Mesothelial cell of epicardium (in vitro differentiated cells): ENCODE results near the gene GASK1A. TPM values are rescaled to one million over a fixed set of nuclear protein-coding genes. Genes with fewer than 3 reads are reported as not detected.

ENCODE experiments used
- DNase-seq, 2 experiments: peaks; one replicate each; pipeline ENCODE4 v3.0.0; 2021; ENCODE audit warnings: low spot score in 2 of 2; ENCODE audit not compliant: unreplicated experiment in 2 of 2
- H3K27ac Mint-ChIP-seq: 2 replicates; pipeline ENCODE4 v1.8.0; 2021; ENCODE audit warnings: mixed read lengths
- H3K27me3 Mint-ChIP-seq: 2 replicates; pipeline ENCODE4 v1.8.0; 2021; ENCODE audit warnings: low read depth, mixed read lengths
- H3K36me3 Mint-ChIP-seq: 2 replicates; pipeline ENCODE4 v1.8.0; 2021; ENCODE audit warnings: mixed read lengths
- H3K4me1 Mint-ChIP-seq: 2 replicates; pipeline ENCODE4 v1.8.0; 2021; ENCODE audit warnings: mixed read lengths
- H3K4me3 Mint-ChIP-seq: 2 replicates; pipeline ENCODE4 v1.8.0; 2021; ENCODE audit warnings: mild to moderate bottlenecking, moderate library complexity, mixed read lengths
- H3K9me3 Mint-ChIP-seq: 2 replicates; pipeline ENCODE4 v1.8.0; 2021; ENCODE audit warnings: mixed read lengths
- CTCF ChIP-seq: fragments of 200-600 bp; sonication (generic); IDR thresholded peaks from one replicate; pipeline ENCODE4 v1.5.0; 2021; ENCODE audit warnings: antibody characterized with exemption; ENCODE audit not compliant: unreplicated experiment
- total RNA-seq: library from RNA; stranded (reverse); gene quantifications from 3 replicates; pipeline ENCODE4 v1.2.1, GENCODE V29; 2021

Gene GASK1A
- total RNA-seq = 0.75 to 1.6 TPM (median 0.84 TPM) in 3 replicates

GRCh38 chr3:42979044-42979972 lies at the start of gene GASK1A:
Gene GASK1A (plus strand): TSS chr3:42979311. CDS start chr3:42979643, 332 bp downstream.
- DNase-seq = peak in 1 of 2 experiments; percentile 54
- peaks cover 30% of the 10 kb centered on the region for H3K9me3 Mint-ChIP-seq
- peak within 1 kb of the TSS; percentile 68 for H3K4me3 Mint-ChIP-seq
- peaks cover 2% of the 10 kb centered on the region for H3K4me1 Mint-ChIP-seq
- no peak for TF ChIP-seq CTCF
- peaks cover 3% of the 10 kb centered on the region for H3K36me3 Mint-ChIP-seq
- peaks cover 81% of the 10 kb centered on the region for H3K27me3 Mint-ChIP-seq
- no peak within 1 kb of the TSS for H3K27ac Mint-ChIP-seq

GRCh38 chr3:42934111-42934510 lies 45.0 kb upstream of the GASK1A start:
- Mint-ChIP-seq H3K36me3 (no peaks in the 10 kb centered on the region), H3K4me1 (peaks cover 9% of the 10 kb centered on the region), H3K4me3 (no peak overlapping the region), H3K27ac (no peak overlapping the region), H3K27me3 (peaks cover 19% of the 10 kb centered on the region), H3K9me3 (no peaks in the 10 kb centered on the region)
- TF ChIP-seq CTCF = no peak
- no peak for DNase-seq

DNA sequence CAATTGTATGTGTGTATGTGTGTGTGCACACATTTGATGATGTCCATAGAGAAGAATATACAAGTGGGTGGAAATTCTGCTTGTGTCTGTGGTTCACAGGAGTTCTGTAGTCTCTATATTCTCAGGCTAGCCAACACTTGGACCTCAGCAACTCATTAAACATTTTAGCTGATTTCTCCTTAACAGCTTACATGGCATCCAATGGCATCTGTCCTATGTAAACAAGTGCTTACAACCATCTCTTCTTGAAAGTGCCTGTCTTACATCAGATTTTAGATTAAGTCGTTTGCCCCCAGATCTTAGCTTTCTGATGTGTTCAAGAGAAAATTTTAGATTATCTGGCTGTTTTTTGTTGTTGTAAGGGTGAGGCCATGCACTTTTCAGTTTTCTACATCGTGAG lies 44.2 kb upstream of the GASK1A start:
- Mint-ChIP-seq H3K9me3 (no peaks in the 10 kb centered on the region), H3K27me3 (peaks cover 23% of the 10 kb centered on the region), H3K4me1 (peaks cover 9% of the 10 kb centered on the region), H3K36me3 (no peaks in the 10 kb centered on the region), H3K4me3 (no peak overlapping the region), H3K27ac (no peak overlapping the region)
- no peak for DNase-seq
- TF ChIP-seq CTCF = no peak

GRCh38 chr3:42935472-42935871 lies 43.6 kb upstream of the GASK1A start:
- no peak for DNase-seq
- H3K9me3 Mint-ChIP-seq = no peaks in the 10 kb centered on the region
- peaks cover 24% of the 10 kb centered on the region for H3K27me3 Mint-ChIP-seq
- H3K36me3 Mint-ChIP-seq = no peaks in the 10 kb centered on the region
- H3K4me1 Mint-ChIP-seq = peaks cover 9% of the 10 kb centered on the region
- H3K4me3 Mint-ChIP-seq = no peak overlapping the region
- no peak for TF ChIP-seq CTCF
- H3K27ac Mint-ChIP-seq = no peak overlapping the region

- H3K4me1 Mint-ChIP-seq = peaks cover 9% of the 10 kb centered on the region
- H3K27me3 Mint-ChIP-seq = peaks cover 21% of the 10 kb centered on the region
- H3K27ac Mint-ChIP-seq = no peak overlapping the region
- no peaks in the 10 kb centered on the region for H3K36me3 Mint-ChIP-seq
- no peak overlapping the region for H3K4me3 Mint-ChIP-seq
- no peak for DNase-seq
- H3K9me3 Mint-ChIP-seq = no peaks in the 10 kb centered on the region
- TF ChIP-seq CTCF = no peak
Measured at GRCh38 chr3:42936157-42936981, 42.7 kb upstream of the GASK1A start.
